Measurements from ENCODE around the gene ALPK1. TPM values are rescaled to one million over a fixed set of nuclear protein-coding genes. Genes with fewer than 3 reads are reported as not detected.

Gene ALPK1
- total RNA-seq, 1 donor from 2014 or later = 40.1 TPM

DNA sequence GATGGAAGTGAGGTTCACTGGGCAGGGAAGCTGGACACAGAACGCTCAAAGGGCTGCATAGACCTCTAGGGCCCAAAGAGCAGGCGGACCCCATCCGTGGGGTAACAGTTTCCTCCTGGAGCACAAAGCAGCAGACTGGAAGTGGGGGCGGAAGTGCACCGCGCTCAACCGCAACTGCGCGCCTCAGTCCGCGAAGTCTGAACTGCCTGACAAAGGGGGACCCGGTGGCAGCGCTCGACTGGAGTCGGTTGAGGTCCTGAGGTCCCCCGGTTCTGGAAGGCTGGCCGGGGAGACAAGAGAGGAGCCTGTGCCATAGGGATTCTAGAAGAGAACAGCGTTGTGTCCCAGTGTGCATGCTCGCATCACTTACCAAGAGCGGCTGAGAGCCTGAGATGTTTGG lies 58.5 kb downstream of the ALPK1 start:
- H3K9me3 ChIP-seq = no peaks in the 10 kb centered on the region
- intact Hi-C loops (cut with DNase I) = no loop called here
- no peaks in the 10 kb centered on the region for H3K4me1 ChIP-seq
- no peak for ATAC-seq
- no peak overlapping the region for H3K27ac ChIP-seq
- H3K36me3 ChIP-seq = no peaks in the 10 kb centered on the region
- TF ChIP-seq, protein P1, sequence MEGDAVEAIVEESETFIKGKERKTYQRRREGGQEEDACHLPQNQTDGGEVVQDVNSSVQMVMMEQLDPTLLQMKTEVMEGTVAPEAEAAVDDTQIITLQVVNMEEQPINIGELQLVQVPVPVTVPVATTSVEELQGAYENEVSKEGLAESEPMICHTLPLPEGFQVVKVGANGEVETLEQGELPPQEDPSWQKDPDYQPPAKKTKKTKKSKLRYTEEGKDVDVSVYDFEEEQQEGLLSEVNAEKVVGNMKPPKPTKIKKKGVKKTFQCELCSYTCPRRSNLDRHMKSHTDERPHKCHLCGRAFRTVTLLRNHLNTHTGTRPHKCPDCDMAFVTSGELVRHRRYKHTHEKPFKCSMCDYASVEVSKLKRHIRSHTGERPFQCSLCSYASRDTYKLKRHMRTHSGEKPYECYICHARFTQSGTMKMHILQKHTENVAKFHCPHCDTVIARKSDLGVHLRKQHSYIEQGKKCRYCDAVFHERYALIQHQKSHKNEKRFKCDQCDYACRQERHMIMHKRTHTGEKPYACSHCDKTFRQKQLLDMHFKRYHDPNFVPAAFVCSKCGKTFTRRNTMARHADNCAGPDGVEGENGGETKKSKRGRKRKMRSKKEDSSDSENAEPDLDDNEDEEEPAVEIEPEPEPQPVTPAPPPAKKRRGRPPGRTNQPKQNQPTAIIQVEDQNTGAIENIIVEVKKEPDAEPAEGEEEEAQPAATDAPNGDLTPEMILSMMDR (IDR thresholded peaks at IDR 0.05) = no peak
- H3K4me3 ChIP-seq = no peak overlapping the region
- peak; percentile 30 for DNase-seq
- no peaks in the 10 kb centered on the region for H3K27me3 ChIP-seq (ENCODE audit: low read depth)

DNA sequence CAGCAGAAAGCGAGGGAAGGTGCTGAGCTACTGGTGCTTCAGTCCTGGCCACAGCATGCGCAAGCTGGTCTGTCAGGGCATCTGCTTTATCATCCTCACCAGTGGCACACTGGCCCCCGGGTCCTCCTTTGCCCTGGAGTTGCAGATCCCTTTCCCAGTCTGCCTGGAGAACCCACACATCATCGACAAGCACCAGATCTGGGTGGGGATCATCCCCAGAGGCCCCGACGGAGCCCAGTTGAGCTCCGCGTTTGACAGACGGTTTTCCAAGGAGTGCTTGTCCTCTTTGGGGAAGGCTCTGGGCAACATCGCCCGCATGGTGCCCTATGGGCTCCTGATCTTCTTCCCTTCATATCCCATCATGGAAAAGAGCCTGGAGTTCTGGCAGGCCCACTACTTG lies 60.3 kb downstream of the ALPK1 start:
- no peak for DNase-seq

DNA sequence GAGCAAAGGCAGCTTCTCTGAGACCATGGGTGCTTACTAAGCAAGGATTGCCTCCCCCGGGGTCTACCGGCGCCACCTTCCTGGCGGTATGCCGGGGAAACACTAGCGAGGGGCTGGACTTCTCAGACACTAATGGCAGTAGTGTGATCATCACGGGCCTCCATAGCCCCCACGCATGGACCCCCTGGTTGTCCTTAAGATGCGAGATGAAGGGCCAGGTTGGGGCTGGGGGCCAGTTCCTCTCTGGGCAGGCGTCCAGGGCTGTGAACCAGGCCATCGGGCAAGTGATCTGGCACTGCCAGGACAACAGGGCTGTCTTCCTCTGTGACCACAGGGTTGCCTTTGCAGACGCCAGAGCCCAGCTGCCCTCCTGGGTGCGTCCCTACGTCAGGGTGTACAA lies 60.7 kb downstream of the ALPK1 start:
- no peak overlapping the region for H3K27ac ChIP-seq
- intact Hi-C loops (cut with DNase I) = no loop called here
- H3K4me1 ChIP-seq = no peaks in the 10 kb centered on the region
- no peaks in the 10 kb centered on the region for H3K27me3 ChIP-seq (ENCODE audit: low read depth)
- DNase-seq (no peak), ATAC-seq (peak in 1 of 2 donors; percentile 9)
- no peak overlapping the region for H3K4me3 ChIP-seq
- TF ChIP-seq, protein P1 (IDR thresholded peaks at IDR 0.05) = no peak
- H3K36me3 ChIP-seq = no peaks in the 10 kb centered on the region
- no peaks in the 10 kb centered on the region for H3K9me3 ChIP-seq

More for the DNA sequence above, 60.3 kb downstream of the ALPK1 start:
- no peak for ATAC-seq
- no peaks in the 10 kb centered on the region for H3K36me3 ChIP-seq
- no peaks in the 10 kb centered on the region for H3K4me1 ChIP-seq
- no peaks in the 10 kb centered on the region for H3K27me3 ChIP-seq (ENCODE audit: low read depth)
- TF ChIP-seq, protein P1 (IDR thresholded peaks at IDR 0.05) = no peak
- no peak overlapping the region for H3K4me3 ChIP-seq
- intact Hi-C loops (cut with DNase I) = no loop called here
- H3K9me3 ChIP-seq = no peaks in the 10 kb centered on the region
- H3K27ac ChIP-seq = no peak overlapping the region

DNA sequence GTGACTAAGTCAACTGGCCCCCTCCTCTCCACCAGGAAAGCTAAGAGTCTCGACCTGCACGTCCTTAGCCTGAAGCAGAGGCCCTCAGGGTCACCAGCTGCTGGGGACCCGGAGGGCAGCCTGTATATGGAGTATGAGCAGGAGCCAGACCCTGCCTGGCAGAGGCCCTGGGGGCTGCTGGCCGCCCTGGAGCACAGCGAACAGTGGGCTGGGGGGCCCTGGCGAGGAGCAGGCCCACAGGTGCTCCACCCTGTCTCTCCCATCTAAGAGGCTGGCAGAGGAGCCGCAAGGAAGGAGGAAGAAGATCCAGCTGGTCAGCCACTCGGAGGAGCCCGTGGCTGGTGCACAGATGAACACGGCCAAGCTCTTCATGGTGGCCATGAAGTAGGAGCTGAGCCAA lies 61.2 kb downstream of the ALPK1 start:
- no peak overlapping the region for H3K27ac ChIP-seq
- TF ChIP-seq, protein P1 (IDR thresholded peaks at IDR 0.05) = no peak
- no peaks in the 10 kb centered on the region for H3K27me3 ChIP-seq (ENCODE audit: low read depth)
- no peak overlapping the region for H3K4me3 ChIP-seq
- intact Hi-C loops (cut with DNase I) = no loop called here
- no peak for ATAC-seq
- H3K36me3 ChIP-seq = no peaks in the 10 kb centered on the region
- DNase-seq = no peak
- no peaks in the 10 kb centered on the region for H3K9me3 ChIP-seq
- H3K4me1 ChIP-seq = no peaks in the 10 kb centered on the region

GRCh38 chr4:112358952-112359749 lies 62.0 kb downstream of the ALPK1 start:
- ATAC-seq = peak in 1 of 2 donors; percentile 25

More at GRCh38 chr4:112358952-112359749, 62.0 kb downstream of the ALPK1 start:
- Histone ChIP-seq H3K27ac (no peak overlapping the region), H3K36me3 (no peaks in the 10 kb centered on the region), H3K4me1 (no peaks in the 10 kb centered on the region), H3K27me3 (ENCODE audit: low read depth) (no peaks in the 10 kb centered on the region), H3K9me3 (no peaks in the 10 kb centered on the region), H3K4me3 (no peak overlapping the region)
- no peak for DNase-seq
- TF ChIP-seq, protein P1 (IDR thresholded peaks at IDR 0.05) = no peak
- intact Hi-C loops (cut with DNase I) = no loop called here
